K562 (cell line): ENCODE results near the gene NT5C2. TPM values are rescaled to one million over a fixed set of nuclear protein-coding genes. Genes with fewer than 3 reads are reported as not detected.
A peak's percentile ranks its signal among the peaks of the same experiment; 100 is the strongest.

Experiments
- CTBP1 ChIP-seq: fragments of 450-650 bp; IDR thresholded peaks from 2 replicates; pipeline ENCODE4 v1.6.1; 2016; ENCODE audit warnings: borderline replicate concordance
- EGR1 ChIP-seq: fragments of 450-650 bp; conservative IDR thresholded peaks from 2 replicates; pipeline ENCODE4 v1.6.1; 2017; ENCODE audit warnings: mild to moderate bottlenecking
- GMEB1 ChIP-seq: fragments of 250-450 bp; sonication (Bioruptor Pico); IDR thresholded peaks from 2 replicates; pipeline ENCODE4 v1.4.0; 2020; ENCODE audit warnings: mild to moderate bottlenecking
- HBP1 ChIP-seq: fragments of 450-650 bp; formaldehyde crosslinking; IDR thresholded peaks from 2 replicates; pipeline ENCODE4 v1.4.0; 2022; ENCODE audit warnings: missing genetic modification characterization
- HDAC3 ChIP-seq: fragments of 450-650 bp; IDR thresholded peaks from 2 replicates; pipeline ENCODE4 v1.6.1; 2018; ENCODE audit warnings: borderline replicate concordance, mild to moderate bottlenecking, moderate library complexity; ENCODE audit not compliant: partially characterized antibody
- MBD1 ChIP-seq: fragments of 250-450 bp; sonication (Bioruptor Pico); IDR thresholded peaks from 2 replicates; pipeline ENCODE4 v1.8.0; 2022; ENCODE audit warnings: inconsistent platforms
- PHB ChIP-seq: fragments of 250-450 bp; sonication (Bioruptor Pico); IDR thresholded peaks from 2 replicates; pipeline ENCODE4 v1.5.0; 2021
- SIN3A ChIP-seq, 2 experiments: fragments of 150-350 bp in 1 of 2; IDR thresholded peaks; 2 replicates each; pipeline ENCODE4 v1.6.1; 2011 to 2016; ENCODE audit warnings: borderline replicate concordance in 2 of 2, low read depth in 2 of 2, low read length in 2 of 2, mild to moderate bottlenecking in 2 of 2, moderate library complexity in 2 of 2; ENCODE audit not compliant: control insufficient read depth in 1 of 2
- SMARCA5 ChIP-seq: fragments of 450-650 bp; IDR thresholded peaks from 2 replicates; pipeline ENCODE4 v1.6.1; 2016
- SNAPC5 ChIP-seq: fragments of 250-450 bp; sonication (Bioruptor Pico); IDR thresholded peaks from 2 replicates; pipeline ENCODE4 v1.8.0; 2021; ENCODE audit warnings: moderate library complexity, mild to moderate bottlenecking, inconsistent platforms
- TAF1 ChIP-seq: IDR thresholded peaks from 2 replicates; pipeline ENCODE4 v1.6.1; 2011; ENCODE audit warnings: mild to moderate bottlenecking, low read length, moderate library complexity; ENCODE audit not compliant: insufficient read depth, control insufficient read depth, severe bottlenecking; ENCODE audit errors: extremely low read depth
- TCF15 ChIP-seq: fragments of 250-450 bp; sonication (Bioruptor Pico); IDR thresholded peaks from 2 replicates; pipeline ENCODE4 v1.8.0; 2022; ENCODE audit warnings: moderate library complexity, mild to moderate bottlenecking, inconsistent platforms
- TFAM ChIP-seq: fragments of 250-450 bp; sonication (Bioruptor Pico); conservative IDR thresholded peaks from 2 replicates; pipeline ENCODE4 v1.5.0; 2021; ENCODE audit warnings: mild to moderate bottlenecking, moderate library complexity
- ZNF121 ChIP-seq: sonication (generic); formaldehyde crosslinking; conservative IDR thresholded peaks from 2 replicates; pipeline ENCODE4 v1.8.0; 2022; ENCODE audit warnings: missing genetic modification reagents
- ZNF197 ChIP-seq: fragments of 200-800 bp; sonication (Bioruptor generic); IDR thresholded peaks from 2 replicates; pipeline ENCODE4 v1.6.1; 2016; ENCODE audit warnings: low read depth, missing genetic modification characterization, missing compliant biosample characterization
- ZNF282 ChIP-seq: sonication (generic); formaldehyde crosslinking; IDR thresholded peaks from 2 replicates; pipeline ENCODE4 v1.8.1; 2023; ENCODE audit warnings: missing genetic modification reagents
- ZNF431 ChIP-seq: sonication (generic); formaldehyde crosslinking; IDR thresholded peaks from 2 replicates; pipeline ENCODE4 v1.8.0; 2022; ENCODE audit warnings: mild to moderate bottlenecking, missing genetic modification reagents
- ZNF695 ChIP-seq: fragments of 450-650 bp; formaldehyde crosslinking; IDR thresholded peaks from 2 replicates; pipeline ENCODE4 v1.4.0; 2020; ENCODE audit warnings: mild to moderate bottlenecking, moderate library complexity
- polyA plus RNA-seq, 8 experiments: library from polyadenylated mRNA; depleted of rRNA in 4 of 8; stranded (reverse) in 5 of 8; unstranded in 3 of 8; fragments of >200 nt; fragmentation: Nextera tagmentation in 2 of 8; fragmentation: Illumina TruSeq in 1 of 8; extraction: Ambion mirVana in 2 of 8; extraction: Trizol in 1 of 8; gene quantifications; 2 replicates each; pipeline versions ENCODE4 v1.2.1 to v1.2.3, GENCODE V29; 2011 to 2014; ENCODE audit warnings: inconsistent platforms in 1 of 8, missing spikeins in 1 of 8
- total RNA-seq, 7 experiments: library from RNA; depleted of rRNA in 6 of 7; stranded (reverse); fragments of >200 nt in 6 of 7; fragmentation: Illumina TruSeq in 2 of 7; extraction: Trizol in 2 of 7; gene quantifications; 2 replicates each; pipeline versions ENCODE4 v1.2.1 to v1.2.3, GENCODE V29; 2011 to 2021; ENCODE audit warnings: low replicate concordance in 1 of 7
- TF ChIP-seq, protein P1 (sequence below), 2 experiments: fragments of 450-650 bp in 1 of 2; IDR thresholded peaks; 2 replicates each; pipeline ENCODE4 v1.6.1; 2011 to 2017; ENCODE audit warnings: low read depth in 2 of 2, antibody characterized with exemption in 1 of 2, borderline replicate concordance in 1 of 2, low read length in 1 of 2, mild to moderate bottlenecking in 1 of 2, mixed read lengths in 1 of 2; ENCODE audit not compliant: control insufficient read depth in 1 of 2

NT5C2 gene
- total and polyA plus RNA-seq, 9 of the 15 experiments (the other 6 are each of a cell fraction or from before 2014, with no cell fraction given), result 11.3 to 45.2 (median 27.7) TPM

DNA sequence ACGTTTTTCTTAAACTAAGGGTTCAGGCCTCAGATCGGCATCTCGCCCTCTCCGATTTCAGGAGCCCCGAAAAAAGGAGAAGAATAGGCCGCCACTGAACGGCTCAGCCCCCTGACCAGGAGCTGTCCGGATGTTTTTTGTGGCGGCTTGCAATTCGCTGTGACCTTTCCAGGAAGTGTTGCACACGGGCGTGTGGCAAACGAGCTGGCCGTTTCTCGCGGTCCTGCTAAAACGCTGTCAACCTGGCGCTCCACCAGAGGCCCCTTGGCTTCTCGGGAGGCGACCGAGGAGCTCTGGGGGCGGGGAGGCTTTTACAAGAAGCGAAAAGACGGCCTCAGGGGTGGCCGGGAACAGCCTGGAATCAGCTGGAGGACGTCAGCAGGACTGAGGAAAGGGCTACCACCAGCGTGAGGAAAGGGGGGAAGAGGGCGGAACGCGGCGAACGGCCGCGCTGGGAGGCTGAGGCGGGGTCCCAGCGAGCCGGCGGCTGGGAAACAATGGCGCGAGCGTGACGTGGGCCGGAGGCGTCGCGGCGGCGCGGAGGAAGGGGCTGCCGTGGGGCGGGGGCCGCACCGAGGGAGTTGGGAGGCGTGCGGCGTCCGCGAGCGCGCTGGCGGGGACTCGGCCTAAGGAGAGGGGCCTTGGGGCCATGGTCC lies 493 bp downstream of the NT5C2 start (continued):
- no peak for TF ChIP-seq TFAM (CRISPR knock-in tag)
- no peak for TF ChIP-seq PHB (CRISPR knock-in tag)
- TF ChIP-seq, protein P1, sequence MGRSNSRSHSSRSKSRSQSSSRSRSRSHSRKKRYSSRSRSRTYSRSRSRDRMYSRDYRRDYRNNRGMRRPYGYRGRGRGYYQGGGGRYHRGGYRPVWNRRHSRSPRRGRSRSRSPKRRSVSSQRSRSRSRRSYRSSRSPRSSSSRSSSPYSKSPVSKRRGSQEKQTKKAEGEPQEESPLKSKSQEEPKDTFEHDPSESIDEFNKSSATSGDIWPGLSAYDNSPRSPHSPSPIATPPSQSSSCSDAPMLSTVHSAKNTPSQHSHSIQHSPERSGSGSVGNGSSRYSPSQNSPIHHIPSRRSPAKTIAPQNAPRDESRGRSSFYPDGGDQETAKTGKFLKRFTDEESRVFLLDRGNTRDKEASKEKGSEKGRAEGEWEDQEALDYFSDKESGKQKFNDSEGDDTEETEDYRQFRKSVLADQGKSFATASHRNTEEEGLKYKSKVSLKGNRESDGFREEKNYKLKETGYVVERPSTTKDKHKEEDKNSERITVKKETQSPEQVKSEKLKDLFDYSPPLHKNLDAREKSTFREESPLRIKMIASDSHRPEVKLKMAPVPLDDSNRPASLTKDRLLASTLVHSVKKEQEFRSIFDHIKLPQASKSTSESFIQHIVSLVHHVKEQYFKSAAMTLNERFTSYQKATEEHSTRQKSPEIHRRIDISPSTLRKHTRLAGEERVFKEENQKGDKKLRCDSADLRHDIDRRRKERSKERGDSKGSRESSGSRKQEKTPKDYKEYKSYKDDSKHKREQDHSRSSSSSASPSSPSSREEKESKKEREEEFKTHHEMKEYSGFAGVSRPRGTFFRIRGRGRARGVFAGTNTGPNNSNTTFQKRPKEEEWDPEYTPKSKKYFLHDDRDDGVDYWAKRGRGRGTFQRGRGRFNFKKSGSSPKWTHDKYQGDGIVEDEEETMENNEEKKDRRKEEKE (IDR thresholded peaks at IDR 0.05; ENCODE audit: borderline replicate concordance in 1 of 2, control insufficient read depth in 1 of 2, low read depth in 2 of 2, low read length in 1 of 2), result no peak
- TF ChIP-seq SNAPC5 (CRISPR knock-in tag), result no peak
- TF ChIP-seq ZNF197 (CRISPR knock-in tag), result no peak
- TF ChIP-seq EGR1, result no peak
- TF ChIP-seq SMARCA5, result no peak
- peak; percentile 41 for TF ChIP-seq TAF1
- TF ChIP-seq MBD1 (CRISPR knock-in tag), result no peak
- TF ChIP-seq ZNF282, result no peak
- no peak for TF ChIP-seq ZNF431 (CRISPR knock-in tag)
- no peak for TF ChIP-seq ZNF121 (CRISPR knock-in tag)
- TF ChIP-seq ZNF695 (CRISPR knock-in tag), result no peak
- TF ChIP-seq HBP1 (CRISPR knock-in tag), result no peak
- TF ChIP-seq HDAC3, result no peak
- no peak for TF ChIP-seq CTBP1
- no peak for TF ChIP-seq TCF15 (CRISPR knock-in tag)
- TF ChIP-seq SIN3A (IDR thresholded peaks at IDR 0.05; ENCODE audit: borderline replicate concordance in 2 of 2, control insufficient read depth in 1 of 2, low read depth in 2 of 2, low read length in 2 of 2), result no peak; a peak in 1 of 4 replicates
- no peak for TF ChIP-seq GMEB1 (CRISPR knock-in tag)
